NCI-H1694 (cell line): ENCODE data around the gene DNMT3A.

Experiments used
- DNase-seq: peaks from one replicate; lab custom pipeline; 2025; lab: John Stamatoyannopoulos, UW

The DNMT3A gene

GRCh38 chr2:25257032-25257552 lies 84.6 kb downstream of the DNMT3A start:
- no peak for DNase-seq

- no peak for DNase-seq
Measured at GRCh38 chr2:25256488-25256875, 85.2 kb downstream of the DNMT3A start.

GRCh38 chr2:25255745-25256487 lies 85.8 kb downstream of the DNMT3A start:
- DNase-seq = no peak

GRCh38 chr2:25254961-25255360 lies 86.8 kb downstream of the DNMT3A start:
- DNase-seq = no peak

GRCh38 chr2:25253153-25253626 lies 88.5 kb downstream of the DNMT3A start:
- DNase-seq = no peak

GRCh38 chr2:25252291-25253152 lies 89.2 kb downstream of the DNMT3A start:
- peak; percentile 79 for DNase-seq

GRCh38 chr2:25251422-25252273 lies 90.1 kb downstream of the DNMT3A start:
- peak; percentile 33 for DNase-seq

- DNase-seq = no peak
Measured at GRCh38 chr2:25251071-25251421, 90.7 kb downstream of the DNMT3A start.

GRCh38 chr2:25250331-25251070 lies 91.2 kb downstream of the DNMT3A start:
- no peak for DNase-seq

GRCh38 chr2:25249785-25250184 lies 91.9 kb downstream of the DNMT3A start:
- DNase-seq = no peak

GRCh38 chr2:25247792-25248512 lies 93.8 kb downstream of the DNMT3A start:
- no peak for DNase-seq

GRCh38 chr2:25246558-25247290 lies 95.0 kb downstream of the DNMT3A start:
- no peak for DNase-seq

- DNase-seq = no peak
Measured at GRCh38 chr2:25246001-25246400, 95.7 kb downstream of the DNMT3A start.

- DNase-seq = no peak
Measured at GRCh38 chr2:25245141-25245540, 96.6 kb downstream of the DNMT3A start.

- no peak for DNase-seq
Measured at GRCh38 chr2:25243995-25244394, 97.7 kb downstream of the DNMT3A start.

GRCh38 chr2:25241452-25241851 lies 100.3 kb downstream of the DNMT3A start:
- no peak for DNase-seq

- no peak for DNase-seq
Measured at GRCh38 chr2:25240636-25241035, 101.1 kb downstream of the DNMT3A start.

GRCh38 chr2:25238920-25239319 lies 102.8 kb downstream of the DNMT3A start:
- DNase-seq = no peak

- DNase-seq = no peak
Measured at GRCh38 chr2:25237764-25238163, 104.0 kb downstream of the DNMT3A start.

- no peak for DNase-seq
Measured at GRCh38 chr2:25236736-25237135, 105.0 kb downstream of the DNMT3A start.
